Ammon's horn (tissue), 1 donor: ENCODE data around the gene PREPL.
A peak's percentile ranks its signal among the peaks of the same experiment; 100 is the strongest.
"Not testable (repeated sequence)": the region's sequence is repeated elsewhere in the genome, so short reads cannot be mapped to it uniquely, and the experiment has no call there.

Experiments
- DNase-seq: peaks from one replicate; pipeline ENCODE4 v3.0.0-alpha.2; 2016; ENCODE audit warnings: low spot score

PREPL gene

DNA sequence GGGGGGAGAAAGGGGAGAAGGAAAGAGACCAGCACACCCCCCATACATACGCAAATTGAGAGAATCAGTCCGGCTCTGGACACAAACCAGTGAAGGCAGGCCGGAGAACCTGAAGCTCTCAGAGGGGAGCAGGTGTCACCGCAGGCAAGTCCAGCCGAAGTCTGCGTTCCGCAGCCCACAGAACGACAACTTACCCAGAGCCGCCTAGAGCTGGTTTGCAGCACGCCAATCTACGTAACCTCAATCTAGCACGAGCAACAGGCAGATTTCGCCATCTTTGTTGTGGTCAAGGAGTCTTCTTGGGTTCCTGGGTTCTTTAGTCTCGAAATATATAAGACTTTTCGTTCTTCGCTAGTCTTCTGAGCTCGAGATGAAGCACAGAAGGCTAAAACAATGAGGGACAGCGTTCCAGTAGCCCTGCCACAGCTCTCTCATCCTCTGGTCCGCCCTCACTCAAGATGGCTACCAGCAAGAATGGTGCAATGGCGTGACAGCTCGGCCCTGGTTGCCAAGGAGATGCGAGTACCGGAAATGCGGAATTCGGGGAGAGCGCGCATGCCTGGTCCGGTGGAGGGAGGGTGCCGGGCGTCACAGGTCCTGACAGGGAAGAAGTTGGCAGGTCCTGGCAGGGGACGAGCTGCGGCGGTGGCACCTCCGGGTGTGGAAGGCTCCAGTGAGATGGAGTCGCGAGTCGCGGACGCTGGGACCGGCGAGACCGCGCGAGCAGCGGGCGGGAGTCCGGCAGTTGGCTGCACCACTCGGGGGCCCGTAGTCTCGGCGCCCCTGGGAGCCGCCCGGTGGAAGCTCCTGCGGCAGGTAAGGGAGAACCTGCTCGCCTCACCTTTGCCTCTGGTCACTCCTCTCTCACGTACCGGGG lies at the start of gene PREPL, which contains the start of gene CAMKMT:
Gene PREPL, minus strand, starts transcription at position 165 of the 877 bp plus-strand sequence. CDS start 15,152 bp downstream, outside the sequence.
Gene CAMKMT, plus strand, starts transcription at position 618 of the 877 bp plus-strand sequence.
- peak; percentile 97 for DNase-seq

GRCh38 chr2:44398243-44398897 lies 37.1 kb upstream of the PREPL start:
- no peak for DNase-seq

- DNase-seq: no peak
Observed at GRCh38 chr2:44397447-44398175, 36.3 kb upstream of the PREPL start.

DNA sequence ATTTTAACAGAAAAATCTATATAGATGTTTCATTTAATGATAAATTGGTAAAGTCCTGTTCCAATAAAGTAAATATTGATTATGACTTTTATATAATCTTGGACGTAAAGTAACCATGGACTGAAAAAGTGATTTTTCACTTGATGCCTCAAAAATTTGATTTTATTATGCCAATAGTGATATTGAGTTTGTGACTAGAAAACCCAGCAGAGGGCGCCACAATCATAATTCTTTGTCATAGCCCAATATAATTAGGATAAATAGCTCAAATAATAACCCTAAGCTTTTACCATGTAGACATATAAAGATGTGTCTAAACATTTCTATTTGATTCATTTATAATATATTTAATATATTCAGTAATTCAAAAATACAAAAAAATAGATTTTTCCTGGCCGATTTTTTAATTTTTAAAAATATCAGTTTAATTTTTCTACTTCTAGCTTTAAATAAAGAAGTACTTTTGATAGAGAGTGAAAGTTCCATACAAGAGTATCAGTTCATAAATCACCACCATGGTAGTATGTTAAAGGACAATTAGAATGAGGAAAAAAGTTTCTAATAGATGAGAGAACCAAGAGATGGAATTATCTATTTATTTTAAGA lies 31.1 kb upstream of the PREPL start:
- peak; percentile 41 for DNase-seq

- DNase-seq: no peak
Observed at GRCh38 chr2:44389895-44390294, 28.6 kb upstream of the PREPL start.

GRCh38 chr2:44388877-44389276 lies 27.6 kb upstream of the PREPL start:
- no peak for DNase-seq

DNA sequence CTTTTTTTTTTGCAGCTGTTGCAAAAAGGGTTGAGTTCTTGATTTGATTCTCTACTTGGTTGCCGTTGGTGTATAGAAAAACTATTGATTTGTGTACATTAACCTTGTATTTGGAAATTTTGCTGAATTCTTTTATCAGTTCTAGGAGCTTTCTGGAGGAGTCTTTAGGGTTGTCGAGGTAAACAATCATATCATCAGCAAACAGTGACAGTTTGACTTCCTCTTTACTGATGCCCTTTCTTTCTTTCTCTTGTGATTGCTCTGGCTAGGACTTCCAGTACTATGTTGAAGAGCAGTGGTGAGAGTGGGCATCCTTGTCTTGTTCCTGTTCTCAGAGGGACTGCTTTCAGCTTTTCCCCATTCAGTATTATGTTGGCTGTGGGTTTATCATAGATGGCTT lies 23.9 kb upstream of the PREPL start:
- DNase-seq: not testable (repeated sequence)

- no peak for DNase-seq
Observed at GRCh38 chr2:44377486-44377885, 16.2 kb upstream of the PREPL start.

DNA sequence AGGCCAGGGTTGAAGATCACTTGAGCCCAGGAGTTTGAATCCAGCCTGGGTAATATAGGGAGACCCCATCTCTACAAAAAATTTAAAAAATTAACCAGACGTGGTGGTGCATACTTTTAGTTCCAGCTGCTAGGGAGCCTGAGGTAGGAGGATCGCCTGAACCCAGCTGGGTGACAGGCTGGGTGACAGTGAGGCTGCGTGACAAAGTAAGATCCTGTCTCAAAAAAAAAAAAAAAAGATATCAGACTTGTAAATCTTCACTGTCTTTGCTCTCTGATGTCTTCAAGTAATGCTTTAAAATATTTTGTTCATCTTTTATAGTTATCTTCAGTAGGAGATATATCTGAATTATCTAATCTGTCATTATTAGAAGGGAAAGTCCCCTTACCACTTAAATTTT lies 11.0 kb upstream of the PREPL start:
- no peak for DNase-seq

DNA sequence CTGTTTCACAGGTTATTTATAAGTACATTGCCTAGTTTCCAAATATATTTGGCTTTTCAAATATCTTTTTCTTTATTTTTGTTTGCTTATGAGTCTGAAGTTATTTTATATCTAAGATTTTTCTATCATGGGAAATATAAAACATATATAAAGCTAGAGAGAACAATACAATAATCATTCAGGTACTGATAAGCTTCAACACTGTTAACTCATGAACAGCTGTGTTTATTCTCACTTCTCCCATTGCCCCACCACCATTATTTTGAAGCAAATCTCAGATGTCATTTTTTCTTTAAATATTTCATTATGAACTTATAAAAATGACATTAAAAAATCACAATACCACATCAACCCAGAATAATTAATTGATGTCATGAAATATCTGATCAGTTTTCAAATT lies 10.2 kb upstream of the PREPL start:
- no peak for DNase-seq

DNA sequence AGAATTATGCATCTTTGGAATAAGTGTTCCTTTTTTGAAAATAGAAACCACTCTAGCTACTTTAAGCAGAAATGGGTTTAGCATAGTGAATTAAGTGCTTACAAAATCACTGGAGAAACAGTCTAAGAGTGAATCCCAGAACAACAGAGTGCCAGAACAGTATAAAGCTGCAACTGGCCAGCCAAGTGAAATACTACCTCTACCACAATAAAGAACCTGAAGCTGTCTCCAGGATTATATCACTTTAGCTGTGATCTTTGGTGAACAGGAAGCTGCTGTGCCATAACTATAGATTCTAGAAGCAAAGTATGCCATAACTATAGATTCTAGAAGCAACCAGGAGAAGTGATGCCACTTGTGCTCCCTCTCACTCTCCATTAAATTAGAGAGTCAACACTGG lies 8.1 kb upstream of the PREPL start:
- no peak for DNase-seq

GRCh38 chr2:44367591-44367990 lies 6.3 kb upstream of the PREPL start:
- no peak for DNase-seq

DNA sequence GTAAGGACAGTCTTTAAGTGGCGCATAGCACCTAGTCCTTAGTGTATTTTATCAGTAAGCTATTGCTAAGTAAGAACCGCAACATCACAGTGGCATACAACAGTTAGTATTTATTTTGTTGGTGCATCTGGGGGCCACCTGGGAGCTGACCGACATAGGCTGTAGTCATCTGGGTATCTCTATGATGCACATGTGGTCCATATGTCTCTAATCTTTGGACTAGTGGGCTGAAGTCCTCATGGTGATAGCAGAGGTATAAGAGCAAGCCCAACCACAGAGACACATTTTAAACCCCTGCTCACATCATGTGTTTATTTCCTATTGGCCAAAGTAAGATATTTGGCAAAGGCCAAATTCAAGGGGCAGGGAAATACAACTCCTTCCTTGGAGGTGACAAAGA lies 3.3 kb upstream of the PREPL start:
- no peak for DNase-seq

DNA sequence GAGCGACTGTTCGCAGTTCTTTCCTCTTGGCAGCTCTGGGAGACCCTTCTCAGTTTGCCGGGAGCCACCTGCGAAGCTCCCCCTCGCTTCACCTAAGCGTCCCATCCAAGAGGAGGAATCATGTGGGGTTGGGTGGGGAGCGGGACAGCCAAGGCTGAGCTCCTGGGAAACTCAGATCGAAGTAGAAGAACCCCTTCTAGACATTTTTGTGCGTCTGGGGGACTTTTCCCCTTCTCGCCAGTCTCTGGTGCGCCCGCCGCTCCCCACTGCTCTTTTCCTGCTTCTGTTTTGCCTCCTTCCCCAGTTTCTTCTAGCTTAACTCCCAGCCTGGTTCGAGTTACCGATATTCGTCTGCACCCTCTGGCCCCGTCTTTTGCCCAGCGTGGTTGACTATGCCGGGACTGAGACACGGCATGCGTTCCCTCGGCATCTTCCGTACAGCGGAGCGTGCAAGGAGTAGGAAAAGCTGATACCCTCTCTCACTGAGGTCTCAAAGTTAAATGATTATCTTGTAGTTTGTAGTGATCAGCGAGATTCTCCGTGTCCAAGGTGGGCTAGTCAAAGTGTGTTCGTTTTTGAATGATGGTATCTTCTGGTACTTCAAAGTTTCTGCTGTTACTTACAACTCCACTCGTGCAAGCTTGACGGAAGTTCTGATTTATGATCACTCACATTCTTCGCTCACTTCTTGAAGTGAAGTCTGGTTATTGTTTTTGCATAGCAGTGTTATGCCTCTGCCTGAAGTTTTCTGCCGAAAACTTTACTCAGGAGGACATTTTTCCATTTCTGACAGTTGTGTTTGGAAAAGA lies 1.1 kb upstream of the PREPL start:
- peak; percentile 60 for DNase-seq

DNA sequence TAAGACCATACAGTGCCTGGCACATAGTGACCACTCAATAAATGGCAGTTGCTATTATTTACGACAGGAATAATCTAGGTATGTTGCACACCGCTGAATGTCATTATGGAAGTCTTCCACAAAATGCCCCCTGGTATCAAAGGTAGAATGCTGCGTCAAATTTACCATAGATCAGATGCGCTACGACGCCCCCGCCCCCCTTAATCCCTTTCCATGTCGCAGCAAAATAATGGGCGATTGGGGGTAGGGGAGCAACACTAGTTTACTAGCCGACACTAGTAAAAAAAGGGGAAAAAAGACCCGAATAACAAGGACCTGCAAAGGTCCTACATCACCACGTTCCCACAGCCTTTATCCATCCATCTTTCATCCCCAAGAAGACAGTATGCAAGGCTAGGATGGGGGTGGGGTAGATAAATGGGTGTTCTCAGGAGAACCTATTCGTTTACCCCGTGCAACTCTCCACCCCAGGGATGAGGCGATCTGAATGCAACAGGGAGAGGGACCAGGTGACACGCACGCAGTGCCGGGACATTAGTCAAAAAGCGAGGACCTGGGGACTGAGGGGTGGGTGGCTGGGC lies 455 bp downstream of the PREPL start:
- peak; percentile 9 for DNase-seq

DNA sequence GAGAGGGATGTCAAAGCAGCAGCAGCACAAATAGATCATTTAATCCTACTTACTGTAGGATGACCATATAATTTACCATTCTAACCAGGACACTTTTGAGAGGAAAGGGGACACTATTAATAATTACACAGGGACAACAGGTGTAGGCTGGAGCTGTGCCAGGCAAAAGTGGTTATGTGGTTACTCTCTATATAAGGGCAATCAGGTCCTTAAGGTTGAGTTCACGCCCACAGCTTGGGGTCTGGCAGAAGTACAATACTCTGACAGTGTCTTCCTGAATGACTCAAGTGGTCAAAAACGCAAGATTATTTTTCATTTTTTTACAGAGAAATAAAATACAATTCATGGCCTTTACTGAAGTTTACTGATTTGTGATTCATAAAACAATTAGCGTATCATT lies 2.8 kb downstream of the PREPL start:
- peak; percentile 8 for DNase-seq

- no peak for DNase-seq
Observed at GRCh38 chr2:44354761-44355160, 6.5 kb downstream of the PREPL start.

- no peak for DNase-seq
Observed at GRCh38 chr2:44352510-44352909, 8.8 kb downstream of the PREPL start.

DNA sequence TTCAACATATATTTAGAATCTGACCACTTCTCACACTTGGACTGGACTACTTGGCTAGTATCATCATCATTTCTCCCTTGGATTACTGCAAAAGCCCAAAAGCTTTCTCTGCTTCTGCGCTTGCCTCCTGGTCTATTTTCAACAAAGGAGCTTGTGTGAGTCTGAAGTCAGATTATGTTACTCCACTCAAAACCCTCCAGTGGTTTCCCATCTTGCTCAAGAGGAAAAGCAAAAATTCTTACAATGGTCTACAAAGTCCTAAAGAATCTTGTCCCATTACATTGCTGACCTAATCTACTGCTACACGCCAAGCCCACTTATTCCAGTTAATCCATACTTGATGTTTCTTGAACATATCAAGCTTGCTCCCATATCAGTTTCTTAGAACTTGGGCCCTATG lies 9.6 kb downstream of the PREPL start:
- DNase-seq: no peak

DNA sequence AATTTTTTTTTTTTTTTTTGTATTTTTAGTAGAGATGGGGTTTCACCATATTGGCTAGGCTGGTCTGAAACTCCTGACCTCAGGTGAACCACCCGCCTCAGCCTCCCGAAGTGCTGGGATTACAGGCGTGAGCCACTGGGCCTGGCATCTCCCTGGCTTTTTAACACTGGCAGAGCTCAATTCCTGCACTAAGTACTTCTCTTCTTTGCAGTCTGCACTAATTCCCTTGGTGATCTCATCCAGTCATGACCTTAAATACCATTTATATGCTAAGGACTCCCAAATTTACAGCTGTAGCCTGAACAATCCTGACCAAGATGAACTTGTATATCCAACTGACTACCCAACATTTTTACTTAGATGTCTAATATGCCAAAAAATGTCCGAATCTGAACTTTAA lies 10.2 kb downstream of the PREPL start:
- no peak for DNase-seq

DNA sequence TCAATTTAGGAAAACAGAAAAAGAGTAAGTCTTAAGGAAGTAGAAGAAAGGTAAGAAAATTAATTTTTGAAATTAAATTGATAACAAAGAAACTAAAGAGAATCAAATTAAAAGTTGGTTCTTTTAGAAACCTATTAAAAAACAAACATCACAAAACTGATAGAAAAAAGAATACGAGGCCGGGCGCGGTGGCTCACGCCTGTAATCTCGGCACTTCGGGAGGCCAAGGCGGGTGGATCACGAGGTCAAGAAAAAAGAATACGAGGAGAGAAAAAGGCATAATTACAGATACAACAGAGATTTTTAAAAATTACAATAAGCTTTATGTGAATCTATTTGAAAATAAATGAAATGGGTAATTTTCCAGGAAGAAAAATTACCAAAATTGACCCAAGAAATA lies 11.8 kb downstream of the PREPL start:
- DNase-seq: no peak
